HG03457 (cell line): ENCODE measurements around the gene FGGY.
A peak's percentile ranks its signal among the peaks of the same experiment; 100 is the strongest.
"Not testable (repeated sequence)": the region's sequence is repeated elsewhere in the genome, so short reads cannot be mapped to it uniquely, and the experiment has no call there.

Source experiments
- ATAC-seq: cut with Tn5 transposase; IDR thresholded peaks from one replicate; pipeline ENCODE4 v1.9.1; 2021; ENCODE audit warnings: moderate number of reproducible peaks; ENCODE audit not compliant: unreplicated experiment

FGGY gene

GRCh38 chr1:59296358-59297256 lies at the start of gene FGGY:
Gene FGGY (plus strand): TSS chr1:59297094. CDS start chr1:59321550, 24,456 bp downstream.
- ATAC-seq = peak; percentile 88

GRCh38 chr1:59248758-59249157 lies 48.1 kb upstream of the FGGY start:
- no peak for ATAC-seq

GRCh38 chr1:59249396-59250137 lies 47.3 kb upstream of the FGGY start:
- no peak for ATAC-seq

- ATAC-seq = not testable (repeated sequence)
Measured at GRCh38 chr1:59251061-59251460, 45.8 kb upstream of the FGGY start.

GRCh38 chr1:59256429-59256828 lies 40.5 kb upstream of the FGGY start:
- not testable (repeated sequence) for ATAC-seq

- no peak for ATAC-seq
Measured at GRCh38 chr1:59258412-59259032, 38.4 kb upstream of the FGGY start.

GRCh38 chr1:59261537-59261936 lies 35.4 kb upstream of the FGGY start:
- no peak for ATAC-seq

GRCh38 chr1:59262631-59263030 lies 34.3 kb upstream of the FGGY start:
- ATAC-seq = no peak

- no peak for ATAC-seq
Measured at GRCh38 chr1:59263111-59263510, 33.8 kb upstream of the FGGY start.

- no peak for ATAC-seq
Measured at GRCh38 chr1:59265622-59266021, 31.3 kb upstream of the FGGY start.

- peak; percentile 67 for ATAC-seq
Measured at GRCh38 chr1:59266180-59266926, 30.5 kb upstream of the FGGY start.

GRCh38 chr1:59266927-59267293 lies 30.0 kb upstream of the FGGY start:
- ATAC-seq = peak; percentile 42

- no peak for ATAC-seq
Measured at GRCh38 chr1:59268406-59268805, 28.5 kb upstream of the FGGY start.

- ATAC-seq = no peak
Measured at GRCh38 chr1:59271561-59272260, 25.2 kb upstream of the FGGY start.

GRCh38 chr1:59272507-59272906 lies 24.4 kb upstream of the FGGY start:
- no peak for ATAC-seq

- ATAC-seq = no peak
Measured at GRCh38 chr1:59276439-59276851, 20.4 kb upstream of the FGGY start.

GRCh38 chr1:59278780-59279354 lies 18.0 kb upstream of the FGGY start:
- ATAC-seq = no peak

- no peak for ATAC-seq
Measured at GRCh38 chr1:59279645-59280044, 17.2 kb upstream of the FGGY start.

- no peak for ATAC-seq
Measured at GRCh38 chr1:59282951-59283350, 13.9 kb upstream of the FGGY start.

GRCh38 chr1:59285691-59286090 lies 11.2 kb upstream of the FGGY start:
- no peak for ATAC-seq
